Muscle of leg (tissue), 11 donors: ENCODE results near the gene MMP15. TPM values are rescaled to one million over a fixed set of nuclear protein-coding genes. Genes with fewer than 3 reads are reported as not detected.

Source experiments
- DNase-seq: peaks from one replicate; pipeline ENCODE4 v3.0.0; 2013
- H3K27ac ChIP-seq: one replicate; pipeline ENCODE4 v1.5.1; 2013; ENCODE audit warnings: mild to moderate bottlenecking, low read length, control low read depth
- H3K27me3 ChIP-seq: one replicate; pipeline ENCODE4 v1.6.1; 2013; ENCODE audit warnings: low read length; ENCODE audit not compliant: control insufficient read depth, insufficient read depth
- H3K36me3 ChIP-seq: one replicate; pipeline ENCODE4 v1.6.1; 2013; ENCODE audit warnings: low read length; ENCODE audit not compliant: control insufficient read depth, insufficient read depth
- H3K4me1 ChIP-seq: one replicate; pipeline ENCODE4 v1.6.1; 2013; ENCODE audit warnings: low read length; ENCODE audit not compliant: control insufficient read depth, insufficient read depth
- H3K4me3 ChIP-seq: one replicate; pipeline ENCODE4 v1.5.1; 2013; ENCODE audit warnings: low read length, control low read depth
- H3K9me3 ChIP-seq: replicated peaks from 2 replicates; pipeline ENCODE4 v1.6.1; 2013; ENCODE audit warnings: low read depth, low read length; ENCODE audit not compliant: control insufficient read depth
- WGBS: methylation state at CpG from one replicate; pipeline ENCODE4 v1.1.5; 2013; ENCODE audit warnings: missing lambda C conversion rate; ENCODE audit not compliant: insufficient coverage; 5-methylcytosine and 5-hydroxymethylcytosine counted together
- polyA plus RNA-seq, 8 donors: library from polyadenylated mRNA; unstranded; fragments of 120-200 nt; gene quantifications; one replicate each; pipeline versions ENCODE4 v1.2.1 to v1.2.3, GENCODE V29; 2013; ENCODE audit warnings: inconsistent platforms in 1 of 8, low replicate concordance in 1 of 8; ENCODE audit not compliant: insufficient read length in 8 of 8, insufficient read depth in 1 of 8
- total RNA-seq: library from RNA; stranded (reverse); fragments of 120-200 nt; gene quantifications from one replicate; pipeline ENCODE4 v1.2.4, GENCODE V29; 2013

Gene MMP15
- total and polyA plus RNA-seq, 9 donors: 15.0 to 37.1 (median 31.2) TPM

- Histone ChIP-seq H3K4me3 (no peak overlapping the region), H3K4me1 (peaks cover 36% of the 10 kb centered on the region), H3K27ac (no peak overlapping the region), H3K27me3 (no peaks in the 10 kb centered on the region), H3K9me3 (no peaks in the 10 kb centered on the region), H3K36me3 (peaks cover 28% of the 10 kb centered on the region)
- peak; percentile 58 for DNase-seq
- WGBS: 55% methylated on average over 14 of the region's 14 CpGs
These were observed 10.0 kb downstream of the MMP15 start for GRCh38 chr16:58035356-58036170.

- no peak for DNase-seq
- H3K4me3 ChIP-seq: no peak overlapping the region
- H3K36me3 ChIP-seq: peaks cover 38% of the 10 kb centered on the region
- peaks cover 26% of the 10 kb centered on the region for H3K4me1 ChIP-seq
- 86% methylated on average over 6 of the region's 6 CpGs for WGBS
- no peaks in the 10 kb centered on the region for H3K9me3 ChIP-seq
- H3K27ac ChIP-seq: no peak overlapping the region
- no peaks in the 10 kb centered on the region for H3K27me3 ChIP-seq
These were observed 11.4 kb downstream of the MMP15 start for GRCh38 chr16:58036943-58037342.

GRCh38 chr16:58037365-58038057 lies 12.0 kb downstream of the MMP15 start:
- H3K4me3 ChIP-seq: no peak overlapping the region
- DNase-seq: no peak
- peaks cover 24% of the 10 kb centered on the region for H3K4me1 ChIP-seq
- no peaks in the 10 kb centered on the region for H3K27me3 ChIP-seq
- H3K9me3 ChIP-seq: no peaks in the 10 kb centered on the region
- H3K27ac ChIP-seq: no peak overlapping the region
- peaks cover 44% of the 10 kb centered on the region for H3K36me3 ChIP-seq
- WGBS: 94% methylated on average over 12 of the region's 16 CpGs

- peaks cover 17% of the 10 kb centered on the region for H3K4me1 ChIP-seq
- H3K27ac ChIP-seq: no peak overlapping the region
- no peak overlapping the region for H3K4me3 ChIP-seq
- no peak for DNase-seq
- no peaks in the 10 kb centered on the region for H3K27me3 ChIP-seq
- no peaks in the 10 kb centered on the region for H3K9me3 ChIP-seq
- WGBS: 93% methylated on average over 19 of the region's 20 CpGs
- H3K36me3 ChIP-seq: peaks cover 51% of the 10 kb centered on the region
These were observed 12.7 kb downstream of the MMP15 start for GRCh38 chr16:58038219-58038641.

GRCh38 chr16:58039829-58040495 lies 14.4 kb downstream of the MMP15 start:
- H3K4me1 ChIP-seq: peaks cover 17% of the 10 kb centered on the region
- 89% methylated on average over 22 of the region's 26 CpGs for WGBS
- no peak overlapping the region for H3K4me3 ChIP-seq
- no peaks in the 10 kb centered on the region for H3K27me3 ChIP-seq
- peaks cover 65% of the 10 kb centered on the region for H3K36me3 ChIP-seq
- H3K27ac ChIP-seq: no peak overlapping the region
- no peaks in the 10 kb centered on the region for H3K9me3 ChIP-seq
- no peak for DNase-seq

GRCh38 chr16:58040496-58040846 lies 14.9 kb downstream of the MMP15 start:
- Histone ChIP-seq H3K4me1 (peaks cover 12% of the 10 kb centered on the region), H3K36me3 (peaks cover 65% of the 10 kb centered on the region), H3K27me3 (no peaks in the 10 kb centered on the region), H3K4me3 (no peak overlapping the region), H3K27ac (no peak overlapping the region), H3K9me3 (no peaks in the 10 kb centered on the region)
- 94% methylated on average over 12 of the region's 12 CpGs for WGBS
- no peak for DNase-seq

- H3K4me1 ChIP-seq: peaks cover 6% of the 10 kb centered on the region
- DNase-seq: no peak
- WGBS: 84% methylated on average over 13 of the region's 14 CpGs
- no peaks in the 10 kb centered on the region for H3K9me3 ChIP-seq
- H3K27me3 ChIP-seq: no peaks in the 10 kb centered on the region
- H3K4me3 ChIP-seq: no peak overlapping the region
- peaks cover 65% of the 10 kb centered on the region for H3K36me3 ChIP-seq
- H3K27ac ChIP-seq: no peak overlapping the region
These were observed 15.5 kb downstream of the MMP15 start for GRCh38 chr16:58040945-58041627.

GRCh38 chr16:58041628-58041955 lies 16.0 kb downstream of the MMP15 start:
- DNase-seq: no peak
- H3K36me3 ChIP-seq: peaks cover 65% of the 10 kb centered on the region
- 90% methylated on average over 16 of the region's 18 CpGs for WGBS
- peaks cover under 1% of the 10 kb centered on the region for H3K4me1 ChIP-seq
- no peaks in the 10 kb centered on the region for H3K9me3 ChIP-seq
- no peak overlapping the region for H3K27ac ChIP-seq
- no peak overlapping the region for H3K4me3 ChIP-seq
- no peaks in the 10 kb centered on the region for H3K27me3 ChIP-seq

GRCh38 chr16:58042001-58042885 lies 16.7 kb downstream of the MMP15 start:
- H3K9me3 ChIP-seq: no peaks in the 10 kb centered on the region
- H3K27ac ChIP-seq: no peak overlapping the region
- WGBS: 88% methylated on average over 19 of the region's 22 CpGs
- peaks cover 3% of the 10 kb centered on the region for H3K4me1 ChIP-seq
- H3K36me3 ChIP-seq: peaks cover 65% of the 10 kb centered on the region
- DNase-seq: no peak
- H3K27me3 ChIP-seq: no peaks in the 10 kb centered on the region
- H3K4me3 ChIP-seq: no peak overlapping the region
